Measurements from ENCODE around the gene SLC9A8.

SLC9A8 gene

GRCh38 chr20:49831022-49831769 is 18.6 kb downstream of the SLC9A8 start:
- ChIA-PET POLR2A (no interaction called here), CTCF (interaction anchor here (1.6 to 2.1 kb wide), 2 partner anchors 10 to 14 kb away, joined by 7 to 10 read pairs; no protein-coding TSS in a partner anchor)
- no peak overlapping the region for H3K4me3 ChIP-seq (ENCODE audit: low read depth, low read length)
- no peak for DNase-seq (ENCODE audit: low read depth, low spot score)
- no peak for TF ChIP-seq CTCF (IDR thresholded peaks at IDR 0.05; ENCODE audit: insufficient read depth, low read length, missing control alignments)

- TF ChIP-seq CTCF (IDR thresholded peaks at IDR 0.05; ENCODE audit: insufficient read depth, low read length, missing control alignments), result no peak
- no peak for DNase-seq (ENCODE audit: low read depth, low spot score)
- POLR2A ChIA-PET, result no interaction called here
Measured at GRCh38 chr20:49831770-49832631, 19.4 kb downstream of the SLC9A8 start.

GRCh38 chr20:49832632-49833327 is 20.2 kb downstream of the SLC9A8 start:
- ChIA-PET CTCF (interaction anchor here (1.4 to 20.0 kb wide), 3 partner anchors 11 to 221 kb away, joined by 3 to 293 read pairs (median 8); no protein-coding TSS in a partner anchor), POLR2A (no interaction called here)
- TF ChIP-seq CTCF (IDR thresholded peaks at IDR 0.05; ENCODE audit: insufficient read depth, low read length, missing control alignments), result no peak
- no peak overlapping the region for H3K4me3 ChIP-seq (ENCODE audit: low read depth, low read length)
- DNase-seq (ENCODE audit: low read depth, low spot score), result no peak

More at GRCh38 chr20:49831770-49832631, 19.4 kb downstream of the SLC9A8 start:
- CTCF ChIA-PET, result interaction anchor here (1.4 to 2.1 kb wide), 3 partner anchors 10 to 13 kb away, joined by 3 to 10 read pairs (median 7); no protein-coding TSS in a partner anchor
- H3K4me3 ChIP-seq (ENCODE audit: low read depth, low read length), result no peak overlapping the region

- DNase-seq (ENCODE audit: low read depth, low spot score), result no peak
- H3K4me3 ChIP-seq (ENCODE audit: low read depth, low read length), result no peak overlapping the region
- TF ChIP-seq CTCF (IDR thresholded peaks at IDR 0.05; ENCODE audit: insufficient read depth, low read length, missing control alignments), result no peak
- ChIA-PET POLR2A (no interaction called here), CTCF (interaction anchor here (1.4 to 20.0 kb wide), 3 partner anchors 12 to 222 kb away, joined by 3 to 293 read pairs (median 8); no protein-coding TSS in a partner anchor)
Measured at GRCh38 chr20:49833483-49833882, 20.9 kb downstream of the SLC9A8 start.

GRCh38 chr20:49835031-49835430 is 22.4 kb downstream of the SLC9A8 start:
- ChIA-PET CTCF (interaction anchor here (0.7 to 20.0 kb wide), 3 partner anchors 11 to 291 kb away, joined by 3 to 293 read pairs (median 29); no protein-coding TSS in a partner anchor), POLR2A (no interaction called here)
- TF ChIP-seq CTCF (IDR thresholded peaks at IDR 0.05; ENCODE audit: insufficient read depth, low read length, missing control alignments), result no peak
- no peak for DNase-seq (ENCODE audit: low read depth, low spot score)
- H3K4me3 ChIP-seq (ENCODE audit: low read depth, low read length), result no peak overlapping the region
